ENCODE data around the gene SUMO2. TPM values are rescaled to one million over a fixed set of nuclear protein-coding genes. Genes with fewer than 3 reads are reported as not detected.

SUMO2 gene
- total and polyA plus RNA-seq, 2 of the 4 experiments (the other 2 are of a cell fraction), result 71.3 to 83.7 TPM

GRCh38 chr17:75227729-75228128 lies 45.0 kb upstream of the SUMO2 start:
- POLR2A ChIA-PET (ENCODE audit: unreplicated experiment), result no interaction called here
- no peak overlapping the region for H2BK15ac ChIP-seq (ENCODE audit: low read depth, low read length)

More at GRCh38 chr17:75227729-75228128, 45.0 kb upstream of the SUMO2 start:
- BruUV-seq (replicated peaks), result no TSS peak
- no peak overlapping the region for H2BK5ac ChIP-seq (ENCODE audit: low read depth, low read length, poor library complexity, severe bottlenecking)
- no peaks in the 10 kb centered on the region for H3K9me1 ChIP-seq (ENCODE audit: insufficient read depth, low read length)
- H3K23ac ChIP-seq (ENCODE audit: low read depth, low read length), result no peak overlapping the region
- ATAC-seq (ENCODE audit: low read depth), result no peak
- no peak for DNase-seq
- H3K36me3 ChIP-seq (ENCODE audit: control insufficient read depth, insufficient read depth, low read length), result peaks cover 58% of the 10 kb centered on the region
- no peak overlapping the region for H3K18ac ChIP-seq (ENCODE audit: low read depth, low read length)
- no peak overlapping the region for H4K91ac ChIP-seq (ENCODE audit: insufficient read depth, low read depth, low read length)
- no peak overlapping the region for H2BK120ac ChIP-seq (ENCODE audit: low read depth, low read length)
- H4K20me1 ChIP-seq (ENCODE audit: insufficient read depth, low read length), result no peaks in the 10 kb centered on the region
- H3K14ac ChIP-seq (replicated peaks; ENCODE audit: low read depth, low read length), result no peak overlapping the region
- H2AK5ac ChIP-seq (ENCODE audit: low read depth, low read length), result no peak overlapping the region
- H4K8ac ChIP-seq (ENCODE audit: low read depth in 2 of 2, low read length in 2 of 2), result no peak overlapping the region
- H3K4me1 ChIP-seq (ENCODE audit: control insufficient read depth, insufficient read depth, low read length), result no peaks in the 10 kb centered on the region
- in situ Hi-C loops (cut with MboI; ENCODE audit: low sequenced_read_pairs), result no loop called here
- no peaks in the 10 kb centered on the region for H3K27me3 ChIP-seq (ENCODE audit: control insufficient read depth, insufficient read depth, low read length)
- intact Hi-C loops (cut with micrococcal nuclease), result no loop called here
- no peaks in the 10 kb centered on the region for H3K9me3 ChIP-seq (ENCODE audit: control insufficient read depth, insufficient read depth, low read length)
- no peak overlapping the region for H3K4me2 ChIP-seq (ENCODE audit: low read depth, low read length)
- no peak overlapping the region for H2AK9ac ChIP-seq (replicated peaks; ENCODE audit: low read depth, low read length, poor library complexity)
- no peak overlapping the region for H3K4ac ChIP-seq (ENCODE audit: low read depth, low read length)
- H3K4me3 ChIP-seq (ENCODE audit: insufficient read depth, low read depth, low read length), result no peak overlapping the region
- H3K9ac ChIP-seq (ENCODE audit: low read depth, low read length), result no peak overlapping the region
- WGBS, 2 experiments (ENCODE audit: extremely low coverage in 2 of 2, insufficient read length in 1 of 2), result no CpG with 5 or more reads among the region's 5 CpGs
- CTCF ChIA-PET, result interaction anchor here (0.6 to 0.7 kb wide), 2 partner anchors 12 to 282 kb away, joined by 3 to 4 read pairs; no protein-coding TSS in a partner anchor
- H2BK20ac ChIP-seq (ENCODE audit: low read depth, low read length), result no peak overlapping the region
- dilution Hi-C loops (cut with HindIII; ENCODE audit: low sequenced_read_pairs, unreplicated experiment), result no loop called here
- H2AFZ ChIP-seq (replicated peaks; ENCODE audit: low read length, poor library complexity), result no peak overlapping the region
- no peak overlapping the region for H3K27ac ChIP-seq (ENCODE audit: insufficient read depth, low read length)
- peaks cover 5 to 6% of the 10 kb centered on the region in 2 experiments; a peak in 1 of 4 replicates for H3K79me1 ChIP-seq (ENCODE audit: low read depth in 1 of 2, low read length in 2 of 2)
- H3K56ac ChIP-seq (ENCODE audit: extremely low read depth, insufficient read depth, low read length), result no peak overlapping the region
- H4K5ac ChIP-seq (ENCODE audit: low read depth, low read length), result no peak overlapping the region
- TF ChIP-seq CEBPB (IDR thresholded peaks at IDR 0.05; ENCODE audit: low read depth, low read length) (no peak), MXI1 (IDR thresholded peaks at IDR 0.05; ENCODE audit: borderline replicate concordance, low read depth, low read length) (no peak), CHD1 (IDR thresholded peaks at IDR 0.05; ENCODE audit: low read depth, low read length) (no peak), NFE2L2 (IDR thresholded peaks at IDR 0.05; ENCODE audit: low read depth, low read length) (no peak), SMC3 (IDR thresholded peaks at IDR 0.05; ENCODE audit: low read depth, low read length) (no peak), BHLHE40 (IDR thresholded peaks at IDR 0.05; ENCODE audit: low read depth, low read length) (no peak), RCOR1 (IDR thresholded peaks at IDR 0.05; ENCODE audit: insufficient replicate concordance, low read length) (no peak), RFX5 (IDR thresholded peaks at IDR 0.05; ENCODE audit: low read depth, low read length) (no peak), FOS (IDR thresholded peaks at IDR 0.05; ENCODE audit: low read depth, low read length) (no peak), ELK1 (IDR thresholded peaks at IDR 0.05; ENCODE audit: borderline replicate concordance, low read depth, low read length) (no peak), POLR2A (IDR thresholded peaks at IDR 0.05; ENCODE audit: low read depth, low read length) (no peak), MAFK (IDR thresholded peaks at IDR 0.05; ENCODE audit: low read depth, low read length) (no peak), RAD21 (IDR thresholded peaks at IDR 0.05; ENCODE audit: low read length) (no peak), CTCF (conservative IDR thresholded peaks at IDR 0.05; ENCODE audit: low read depth, low read length) (no peak), USF2 (IDR thresholded peaks at IDR 0.05; ENCODE audit: low read depth, low read length) (no peak), MAZ (IDR thresholded peaks at IDR 0.05; ENCODE audit: borderline replicate concordance, low read depth, low read length) (no peak)

Measured in IMR-90 (cell line).